ENCODE data around the gene TSC2.

GRCh38 chr16:2007081-2007836 is 40.5 kb upstream of the TSC2 start:
- TF ChIP-seq CEBPB (IDR thresholded peaks at IDR 0.05), result no peak
- TF ChIP-seq REST (IDR thresholded peaks at IDR 0.05; ENCODE audit: low read depth), result no peak
- no peak for TF ChIP-seq MAX (IDR thresholded peaks at IDR 0.05)
- TF ChIP-seq RAD21 (IDR thresholded peaks at IDR 0.05; ENCODE audit: low read depth), result no peak
- TF ChIP-seq EP300 (IDR thresholded peaks at IDR 0.05; ENCODE audit: borderline replicate concordance), result no peak
- no peak for TF ChIP-seq NFIC (IDR thresholded peaks at IDR 0.05)
- no peak for TF ChIP-seq TEAD4 (IDR thresholded peaks at IDR 0.05)
- TF ChIP-seq TCF12 (IDR thresholded peaks at IDR 0.05; ENCODE audit: low read depth), result no peak
- no peak for TF ChIP-seq USF1 (IDR thresholded peaks at IDR 0.05)
- TF ChIP-seq CREB1 (IDR thresholded peaks at IDR 0.05; ENCODE audit: low read depth), result no peak
